ENCODE data around the gene SPACDR.

GRCh38 chr7:100438172-100438571, 25.9 kb downstream of the SPACDR start:
- TF ChIP-seq, protein P1, sequence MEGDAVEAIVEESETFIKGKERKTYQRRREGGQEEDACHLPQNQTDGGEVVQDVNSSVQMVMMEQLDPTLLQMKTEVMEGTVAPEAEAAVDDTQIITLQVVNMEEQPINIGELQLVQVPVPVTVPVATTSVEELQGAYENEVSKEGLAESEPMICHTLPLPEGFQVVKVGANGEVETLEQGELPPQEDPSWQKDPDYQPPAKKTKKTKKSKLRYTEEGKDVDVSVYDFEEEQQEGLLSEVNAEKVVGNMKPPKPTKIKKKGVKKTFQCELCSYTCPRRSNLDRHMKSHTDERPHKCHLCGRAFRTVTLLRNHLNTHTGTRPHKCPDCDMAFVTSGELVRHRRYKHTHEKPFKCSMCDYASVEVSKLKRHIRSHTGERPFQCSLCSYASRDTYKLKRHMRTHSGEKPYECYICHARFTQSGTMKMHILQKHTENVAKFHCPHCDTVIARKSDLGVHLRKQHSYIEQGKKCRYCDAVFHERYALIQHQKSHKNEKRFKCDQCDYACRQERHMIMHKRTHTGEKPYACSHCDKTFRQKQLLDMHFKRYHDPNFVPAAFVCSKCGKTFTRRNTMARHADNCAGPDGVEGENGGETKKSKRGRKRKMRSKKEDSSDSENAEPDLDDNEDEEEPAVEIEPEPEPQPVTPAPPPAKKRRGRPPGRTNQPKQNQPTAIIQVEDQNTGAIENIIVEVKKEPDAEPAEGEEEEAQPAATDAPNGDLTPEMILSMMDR (IDR thresholded peaks at IDR 0.05) = no peak
- no peak for TF ChIP-seq EP300 (IDR thresholded peaks at IDR 0.05)
- no peak for TF ChIP-seq POLR2A (IDR thresholded peaks at IDR 0.05)

Data from tibial nerve (tissue), 4 donors.